ENCODE results near the gene COL4A2.

The COL4A2 gene

GRCh38 chr13:110275931-110276552 lies 31.0 kb upstream of the COL4A2 start:
- DNase-seq (ENCODE audit: extremely low spot score): no peak
- TF ChIP-seq NFRKB (IDR thresholded peaks at IDR 0.05) (no peak), FOXK2 (IDR thresholded peaks at IDR 0.05) (no peak), TARDBP (IDR thresholded peaks at IDR 0.05) (no peak), CTBP1 (IDR thresholded peaks at IDR 0.05; ENCODE audit: borderline replicate concordance) (no peak), LEF1 (IDR thresholded peaks at IDR 0.05; ENCODE audit: borderline replicate concordance) (no peak), ELF4 (IDR thresholded peaks at IDR 0.05) (no peak), ARNT (IDR thresholded peaks at IDR 0.05) (no peak), BHLHE40 (IDR thresholded peaks at IDR 0.05; ENCODE audit: borderline replicate concordance) (no peak), HDGF (IDR thresholded peaks at IDR 0.05; ENCODE audit: borderline replicate concordance) (no peak)
- TF ChIP-seq, protein P1, sequence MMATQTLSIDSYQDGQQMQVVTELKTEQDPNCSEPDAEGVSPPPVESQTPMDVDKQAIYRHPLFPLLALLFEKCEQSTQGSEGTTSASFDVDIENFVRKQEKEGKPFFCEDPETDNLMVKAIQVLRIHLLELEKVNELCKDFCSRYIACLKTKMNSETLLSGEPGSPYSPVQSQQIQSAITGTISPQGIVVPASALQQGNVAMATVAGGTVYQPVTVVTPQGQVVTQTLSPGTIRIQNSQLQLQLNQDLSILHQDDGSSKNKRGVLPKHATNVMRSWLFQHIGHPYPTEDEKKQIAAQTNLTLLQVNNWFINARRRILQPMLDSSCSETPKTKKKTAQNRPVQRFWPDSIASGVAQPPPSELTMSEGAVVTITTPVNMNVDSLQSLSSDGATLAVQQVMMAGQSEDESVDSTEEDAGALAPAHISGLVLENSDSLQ (IDR thresholded peaks at IDR 0.05): no peak
- ChIA-PET CTCF (no interaction called here), POLR2A (no interaction called here)

DNA sequence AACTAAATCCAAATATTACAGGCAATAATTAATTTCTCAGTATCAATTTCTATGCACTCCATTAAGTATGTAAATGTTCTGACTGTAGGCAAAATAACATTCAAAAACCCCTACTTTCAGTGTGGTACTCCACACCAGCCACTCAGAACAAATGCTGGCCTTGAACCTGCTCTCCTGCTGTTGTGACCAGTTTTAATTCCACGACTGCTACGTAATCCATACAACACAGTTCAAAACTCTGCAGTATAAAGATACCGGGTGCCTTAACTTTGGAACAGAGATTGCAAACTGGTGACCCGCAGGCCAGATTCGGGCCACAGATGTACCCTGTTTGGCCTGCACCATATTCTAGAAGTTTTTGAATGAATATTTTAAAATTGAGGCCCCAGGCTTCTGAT lies 30.5 kb upstream of the COL4A2 start:
- CTCF ChIA-PET: no interaction called here
- POLR2A ChIA-PET: no interaction called here
- no peak for TF ChIP-seq CTBP1 (IDR thresholded peaks at IDR 0.05; ENCODE audit: borderline replicate concordance)
- no peak for TF ChIP-seq HDGF (IDR thresholded peaks at IDR 0.05; ENCODE audit: borderline replicate concordance)
- TF ChIP-seq ARNT (IDR thresholded peaks at IDR 0.05): no peak
- TF ChIP-seq BHLHE40 (IDR thresholded peaks at IDR 0.05; ENCODE audit: borderline replicate concordance): no peak
- no peak for TF ChIP-seq FOXA1 (IDR thresholded peaks at IDR 0.05)
- TF ChIP-seq, protein P1 (IDR thresholded peaks at IDR 0.05): no peak
- no peak for TF ChIP-seq L3MBTL2 (conservative IDR thresholded peaks at IDR 0.05)
- TF ChIP-seq ZNF384 (IDR thresholded peaks at IDR 0.05): no peak
- TF ChIP-seq NFRKB (IDR thresholded peaks at IDR 0.05): no peak
- no peak for TF ChIP-seq FOXK2 (IDR thresholded peaks at IDR 0.05)
- TF ChIP-seq SP1 (IDR thresholded peaks at IDR 0.05): no peak
- no peak for TF ChIP-seq ELF4 (IDR thresholded peaks at IDR 0.05)
- TF ChIP-seq TARDBP (IDR thresholded peaks at IDR 0.05): no peak
- TF ChIP-seq SUZ12 (IDR thresholded peaks at IDR 0.05): no peak
- no peak for TF ChIP-seq LEF1 (IDR thresholded peaks at IDR 0.05; ENCODE audit: borderline replicate concordance)
- no peak for TF ChIP-seq FOXM1 (IDR thresholded peaks at IDR 0.05; ENCODE audit: borderline replicate concordance)
- DNase-seq (ENCODE audit: extremely low spot score): no peak

GRCh38 chr13:110277357-110277975 lies 29.6 kb upstream of the COL4A2 start:
- no peak for TF ChIP-seq TARDBP (IDR thresholded peaks at IDR 0.05)
- no peak for TF ChIP-seq CTBP1 (IDR thresholded peaks at IDR 0.05; ENCODE audit: borderline replicate concordance)
- no peak for TF ChIP-seq ARNT (IDR thresholded peaks at IDR 0.05)
- TF ChIP-seq HDGF (IDR thresholded peaks at IDR 0.05; ENCODE audit: borderline replicate concordance): no peak
- no peak for TF ChIP-seq NFRKB (IDR thresholded peaks at IDR 0.05)
- no peak for TF ChIP-seq SP1 (IDR thresholded peaks at IDR 0.05)
- TF ChIP-seq L3MBTL2 (conservative IDR thresholded peaks at IDR 0.05): no peak
- TF ChIP-seq LEF1 (IDR thresholded peaks at IDR 0.05; ENCODE audit: borderline replicate concordance): no peak
- no peak for TF ChIP-seq ELF4 (IDR thresholded peaks at IDR 0.05)
- no peak for TF ChIP-seq SUZ12 (IDR thresholded peaks at IDR 0.05)
- no peak for TF ChIP-seq BHLHE40 (IDR thresholded peaks at IDR 0.05; ENCODE audit: borderline replicate concordance)
- TF ChIP-seq, protein P1 (IDR thresholded peaks at IDR 0.05): no peak
- TF ChIP-seq FOXK2 (IDR thresholded peaks at IDR 0.05): no peak
- no peak for TF ChIP-seq FOXA1 (IDR thresholded peaks at IDR 0.05)
- no peak for TF ChIP-seq ZNF384 (IDR thresholded peaks at IDR 0.05)
- TF ChIP-seq FOXM1 (IDR thresholded peaks at IDR 0.05; ENCODE audit: borderline replicate concordance): no peak
- ChIA-PET CTCF (no interaction called here), POLR2A (no interaction called here)
- no peak for DNase-seq (ENCODE audit: extremely low spot score)

DNA sequence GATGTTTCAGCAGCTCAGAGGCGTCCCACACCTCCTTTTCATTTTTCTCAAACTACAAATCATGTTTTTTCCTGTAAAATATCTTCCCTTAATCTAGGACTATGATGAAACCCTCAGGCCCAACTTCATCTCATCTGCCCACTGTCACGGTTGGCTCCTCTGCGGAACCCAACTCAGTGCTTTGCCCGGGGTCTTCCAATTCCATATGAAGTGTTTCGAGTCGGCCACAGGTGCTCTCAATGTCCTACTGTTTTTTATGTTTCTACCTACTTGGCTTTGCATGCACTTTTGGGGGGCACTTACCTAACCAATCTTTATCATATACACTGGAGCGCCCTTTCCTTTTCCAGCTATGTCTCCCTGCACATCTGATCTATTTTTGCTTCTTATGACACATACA lies 28.2 kb upstream of the COL4A2 start:
- ChIA-PET CTCF (no interaction called here), POLR2A (no interaction called here)

DNA sequence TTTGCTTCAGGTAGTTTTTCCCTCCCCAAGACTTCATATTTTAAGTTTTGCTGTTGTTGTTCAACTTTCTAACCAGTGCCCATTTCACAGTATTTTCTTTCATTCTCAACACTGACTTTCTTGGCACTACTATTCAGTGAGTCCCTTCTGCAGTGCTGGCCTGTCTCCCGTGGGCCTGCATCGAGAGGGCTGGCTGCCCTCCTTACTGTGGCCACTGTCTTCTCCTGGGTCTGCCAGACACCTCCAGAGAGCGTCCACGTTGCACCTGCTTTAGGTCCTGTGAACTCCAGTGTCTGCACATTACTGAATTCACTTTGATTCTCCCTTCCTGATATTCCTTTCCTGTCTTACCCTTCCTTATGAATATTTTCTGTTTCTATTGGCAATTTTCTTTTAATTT lies 27.4 kb upstream of the COL4A2 start:
- no peak for DNase-seq (ENCODE audit: extremely low spot score)
- ChIA-PET POLR2A (no interaction called here), CTCF (no interaction called here)
- TF ChIP-seq NFRKB (IDR thresholded peaks at IDR 0.05): no peak
- TF ChIP-seq ARNT (IDR thresholded peaks at IDR 0.05): no peak
- TF ChIP-seq FOXA1 (IDR thresholded peaks at IDR 0.05): no peak
- no peak for TF ChIP-seq FOXM1 (IDR thresholded peaks at IDR 0.05; ENCODE audit: borderline replicate concordance)

More for the DNA sequence above, 28.2 kb upstream of the COL4A2 start:
- TF ChIP-seq ZNF384 (IDR thresholded peaks at IDR 0.05): no peak
- TF ChIP-seq FOXK2 (IDR thresholded peaks at IDR 0.05): no peak
- TF ChIP-seq L3MBTL2 (conservative IDR thresholded peaks at IDR 0.05): no peak
- no peak for TF ChIP-seq TARDBP (IDR thresholded peaks at IDR 0.05)
- no peak for TF ChIP-seq FOXA1 (IDR thresholded peaks at IDR 0.05)
- no peak for TF ChIP-seq FOXM1 (IDR thresholded peaks at IDR 0.05; ENCODE audit: borderline replicate concordance)
- no peak for TF ChIP-seq BHLHE40 (IDR thresholded peaks at IDR 0.05; ENCODE audit: borderline replicate concordance)
- no peak for TF ChIP-seq LEF1 (IDR thresholded peaks at IDR 0.05; ENCODE audit: borderline replicate concordance)
- no peak for TF ChIP-seq SP1 (IDR thresholded peaks at IDR 0.05)
- no peak for TF ChIP-seq NFRKB (IDR thresholded peaks at IDR 0.05)
- no peak for TF ChIP-seq HDGF (IDR thresholded peaks at IDR 0.05; ENCODE audit: borderline replicate concordance)
- DNase-seq (ENCODE audit: extremely low spot score): no peak

DNA sequence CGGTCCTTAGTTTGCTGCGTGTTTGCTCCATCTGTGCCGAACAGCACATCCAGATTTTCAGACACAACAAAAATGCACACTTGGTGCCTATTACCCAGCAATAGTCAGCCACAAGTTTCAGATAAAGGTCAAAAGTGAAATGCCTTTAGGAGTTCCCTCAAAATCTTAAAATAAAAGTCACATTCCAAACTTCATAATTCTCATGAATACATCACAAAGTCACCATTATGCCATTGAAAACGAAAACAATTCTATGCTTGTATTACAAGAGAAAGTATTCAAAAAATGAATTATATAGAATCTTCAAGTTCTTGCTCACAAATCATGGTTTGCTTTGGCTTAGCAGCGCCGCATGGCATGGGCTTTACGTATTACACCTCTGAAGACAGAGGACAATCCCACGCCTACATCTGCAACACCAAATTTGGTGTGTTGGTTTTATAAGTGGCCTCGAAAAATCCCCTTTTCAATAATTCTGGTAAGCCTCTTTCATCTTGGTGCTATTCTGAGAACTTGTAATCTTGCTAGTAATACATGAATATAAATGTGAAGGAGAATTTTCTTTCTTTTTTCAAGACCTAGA lies 26.8 kb upstream of the COL4A2 start:
- DNase-seq (ENCODE audit: extremely low spot score): no peak
- POLR2A ChIA-PET: no interaction called here
- CTCF ChIA-PET: no interaction called here
- TF ChIP-seq, protein P1 (IDR thresholded peaks at IDR 0.05): no peak
- TF ChIP-seq SUZ12 (IDR thresholded peaks at IDR 0.05) (no peak), FOXM1 (IDR thresholded peaks at IDR 0.05; ENCODE audit: borderline replicate concordance) (no peak), FOXK2 (IDR thresholded peaks at IDR 0.05) (no peak), L3MBTL2 (conservative IDR thresholded peaks at IDR 0.05) (no peak), BHLHE40 (IDR thresholded peaks at IDR 0.05; ENCODE audit: borderline replicate concordance) (no peak), SP1 (IDR thresholded peaks at IDR 0.05) (no peak)
